Mesenchymal stem cell (in vitro differentiated cells and primary cell): ENCODE data around the gene MTCH2.

Experiments used
- DNase-seq: peaks from one replicate; pipeline ENCODE4 v3.0.0-alpha.2; 2013
- H2AFZ ChIP-seq: one replicate; pipeline ENCODE4 v1.6.1; 2013; ENCODE audit warnings: low read depth, mild to moderate bottlenecking, control low read depth, inconsistent platforms, low read length, moderate library complexity
- H2AK5ac ChIP-seq: 2 replicates; pipeline ENCODE4 v1.6.1; 2013; ENCODE audit warnings: low read length, moderate library complexity, mild to moderate bottlenecking, inconsistent platforms; ENCODE audit not compliant: severe bottlenecking
- H2BK120ac ChIP-seq: one replicate; pipeline ENCODE4 v1.6.1; 2013; ENCODE audit warnings: low read depth, mild to moderate bottlenecking, inconsistent platforms, low read length, moderate library complexity
- H2BK12ac ChIP-seq, 2 experiments: one replicate each; pipeline ENCODE4 v1.6.1; 2013; ENCODE audit warnings: inconsistent platforms in 2 of 2, low read length in 2 of 2, mild to moderate bottlenecking in 2 of 2, moderate library complexity in 2 of 2, control low read depth in 1 of 2
- H2BK15ac ChIP-seq: one replicate; pipeline ENCODE4 v1.6.1; 2013; ENCODE audit warnings: mild to moderate bottlenecking, low read depth, inconsistent platforms; ENCODE audit not compliant: poor library complexity, severe bottlenecking
- H2BK5ac ChIP-seq: 2 replicates; pipeline ENCODE4 v1.6.1; 2013; ENCODE audit warnings: low read depth, mild to moderate bottlenecking, low read length, control low read depth, inconsistent platforms; ENCODE audit not compliant: poor library complexity, severe bottlenecking
- H3K14ac ChIP-seq, 2 experiments: one replicate each; pipeline ENCODE4 v1.6.1; 2013; ENCODE audit warnings: inconsistent platforms in 2 of 2, low read length in 2 of 2, control low read depth in 1 of 2, mild to moderate bottlenecking in 1 of 2, moderate library complexity in 1 of 2
- H3K18ac ChIP-seq, 2 experiments: one replicate each; pipeline ENCODE4 v1.6.1; 2013; ENCODE audit warnings: inconsistent platforms in 2 of 2, low read length in 2 of 2, control low read depth in 1 of 2, low read depth in 1 of 2, mild to moderate bottlenecking in 1 of 2
- H3K23ac ChIP-seq, 2 experiments: one replicate each; pipeline ENCODE4 v1.6.1; 2013; ENCODE audit warnings: inconsistent platforms in 2 of 2, low read length in 2 of 2, mild to moderate bottlenecking in 2 of 2, moderate library complexity in 2 of 2, control low read depth in 1 of 2
- H3K27ac ChIP-seq: 2 replicates; pipeline ENCODE4 v1.5.1; 2013; ENCODE audit warnings: mild to moderate bottlenecking, moderate library complexity, low read length, control low read depth, inconsistent platforms; ENCODE audit not compliant: poor library complexity, severe bottlenecking
- H3K27me3 ChIP-seq, 2 experiments: 2 replicates each; pipeline versions ENCODE4 v1.6.1 to v1.7.0; 2013; ENCODE audit warnings: low read length in 2 of 2, mild to moderate bottlenecking in 2 of 2, moderate library complexity in 2 of 2, control low read depth in 1 of 2, inconsistent platforms in 1 of 2; ENCODE audit not compliant: control insufficient read depth in 1 of 2, insufficient read depth in 1 of 2
- H3K36me3 ChIP-seq, 2 experiments: 2 replicates each; pipeline versions ENCODE4 v1.6.1 to v1.7.0; 2013; ENCODE audit warnings: low read length in 2 of 2, control low read depth in 1 of 2, inconsistent platforms in 1 of 2, low read depth in 1 of 2, mild to moderate bottlenecking in 1 of 2; ENCODE audit not compliant: insufficient read depth in 2 of 2, control insufficient read depth in 1 of 2
- H3K4ac ChIP-seq, 2 experiments: one replicate each; pipeline ENCODE4 v1.6.1; 2013; ENCODE audit warnings: inconsistent platforms in 2 of 2, low read length in 2 of 2, mild to moderate bottlenecking in 2 of 2, moderate library complexity in 2 of 2, control low read depth in 1 of 2, low read depth in 1 of 2
- H3K4me1 ChIP-seq: 2 replicates; pipeline ENCODE4 v1.6.1; 2013; ENCODE audit warnings: low read depth, low read length, control low read depth; ENCODE audit not compliant: control insufficient read depth, insufficient read depth
- H3K4me2 ChIP-seq: 2 replicates; pipeline ENCODE4 v1.6.1; 2013; ENCODE audit warnings: low read length, mild to moderate bottlenecking, inconsistent platforms; ENCODE audit not compliant: poor library complexity, severe bottlenecking
- H3K4me3 ChIP-seq, 2 experiments: 2 replicates each; pipeline versions ENCODE4 v1.5.1 to v1.7.0; 2013; ENCODE audit warnings: low read length in 2 of 2, mild to moderate bottlenecking in 2 of 2, control low read depth in 1 of 2, low read depth in 1 of 2; ENCODE audit not compliant: insufficient read depth in 1 of 2
- H3K79me1 ChIP-seq: replicated peaks from 2 replicates; pipeline ENCODE4 v1.6.1; 2013; ENCODE audit warnings: mild to moderate bottlenecking, control low read depth, low read length, inconsistent platforms; ENCODE audit not compliant: poor library complexity, severe bottlenecking
- H3K9ac ChIP-seq: 2 replicates; pipeline ENCODE4 v1.7.0; 2013; ENCODE audit warnings: mild to moderate bottlenecking, low read length, moderate library complexity
- H3K9me3 ChIP-seq: 2 replicates; pipeline ENCODE4 v1.7.0; 2013; ENCODE audit warnings: mild to moderate bottlenecking, low read length; ENCODE audit not compliant: control insufficient read depth
- H4K8ac ChIP-seq: one replicate; pipeline ENCODE4 v1.6.1; 2013; ENCODE audit warnings: inconsistent platforms, mild to moderate bottlenecking, low read length, moderate library complexity
- H4K91ac ChIP-seq: one replicate; pipeline ENCODE4 v1.6.1; 2013; ENCODE audit warnings: mild to moderate bottlenecking, low read length, inconsistent platforms
- WGBS: methylation state at CpG from one replicate; pipeline ENCODE4 v1.1.7; 2013; ENCODE audit warnings: mixed read lengths; 5-methylcytosine and 5-hydroxymethylcytosine counted together

Gene MTCH2

GRCh38 chr11:47593934-47594855, 48.2 kb downstream of the MTCH2 start, which contains the start of gene C1QTNF4:
Gene C1QTNF4 (minus strand): TSS chr11:47594411. CDS start chr11:47590810, 3,601 bp downstream.
- H3K9me3 ChIP-seq, result no peaks in the 10 kb centered on the region
- no peak within 1 kb of the TSS for H4K8ac ChIP-seq
- H2BK120ac ChIP-seq, result no peak within 1 kb of the TSS
- no peak for DNase-seq
- no peak within 1 kb of the TSS for H3K4ac ChIP-seq
- H3K79me1 ChIP-seq, result no peaks in the 10 kb centered on the region
- H3K14ac ChIP-seq, result no peak within 1 kb of the TSS
- no peak within 1 kb of the TSS for H2BK15ac ChIP-seq
- H2AFZ ChIP-seq, result no peak within 1 kb of the TSS
- peak within 1 kb of the TSS; percentile 46 to 60 for H3K4me3 ChIP-seq
- no peak within 1 kb of the TSS for H2AK5ac ChIP-seq
- H3K36me3 ChIP-seq, result peaks cover 0 to 10% of the 10 kb centered on the region in 2 experiments
- H2BK5ac ChIP-seq, result no peak within 1 kb of the TSS
- H3K4me2 ChIP-seq, result peak within 1 kb of the TSS; percentile 86
- H3K4me1 ChIP-seq, result peaks cover 20% of the 10 kb centered on the region
- 3% methylated on average over 47 of the region's 48 CpGs for WGBS
- H2BK12ac ChIP-seq, result no peak within 1 kb of the TSS
- peaks cover 42% of the 10 kb centered on the region in 2 experiments for H3K27me3 ChIP-seq
- peak within 1 kb of the TSS; percentile 4 for H3K9ac ChIP-seq
- no peak within 1 kb of the TSS for H3K27ac ChIP-seq
- H3K23ac ChIP-seq, result peak within 1 kb of the TSS in 1 of 2 experiments; percentile 93
- peak within 1 kb of the TSS in 1 of 2 experiments; percentile 24 for H3K18ac ChIP-seq
- no peak within 1 kb of the TSS for H4K91ac ChIP-seq

- Histone ChIP-seq H3K36me3 (peaks cover 0 to 10% of the 10 kb centered on the region in 2 experiments), H2BK120ac (no peak overlapping the region), H3K18ac (no peak overlapping the region), H3K4ac (no peak overlapping the region), H3K27ac (no peak overlapping the region), H2AFZ (no peak overlapping the region), H3K4me1 (peaks cover 20% of the 10 kb centered on the region), H3K79me1 (no peaks in the 10 kb centered on the region), H2BK15ac (no peak overlapping the region), H3K4me2 (peak overlapping the region; percentile 86), H2BK12ac (no peak overlapping the region), H2AK5ac (no peak overlapping the region), H4K8ac (no peak overlapping the region), H3K9ac (peak overlapping the region; percentile 4), H3K27me3 (peaks cover 42% of the 10 kb centered on the region in 2 experiments), H4K91ac (no peak overlapping the region), H3K14ac (no peak overlapping the region), H3K4me3 (peak overlapping the region in 1 of 2 experiments; percentile 60), H2BK5ac (no peak overlapping the region), H3K9me3 (no peaks in the 10 kb centered on the region), H3K23ac (no peak overlapping the region)
- DNase-seq, result no peak
- WGBS, result 4% methylated on average over 4 of the region's 6 CpGs
Observed at GRCh38 chr11:47593492-47593933, 48.8 kb downstream of the MTCH2 start.

- Histone ChIP-seq H3K4me2 (no peak overlapping the region), H2BK120ac (no peak overlapping the region), H3K79me1 (no peaks in the 10 kb centered on the region), H3K4me3 (no peak overlapping the region), H2BK12ac (no peak overlapping the region), H3K9me3 (no peaks in the 10 kb centered on the region), H3K23ac (no peak overlapping the region), H2AFZ (no peak overlapping the region), H2AK5ac (no peak overlapping the region), H3K9ac (no peak overlapping the region), H3K4me1 (peaks cover 20% of the 10 kb centered on the region), H3K18ac (no peak overlapping the region), H3K4ac (no peak overlapping the region), H2BK5ac (no peak overlapping the region), H2BK15ac (no peak overlapping the region), H3K27me3 (peaks cover 42% of the 10 kb centered on the region in 2 experiments), H3K36me3 (peaks cover 0 to 10% of the 10 kb centered on the region in 2 experiments), H4K8ac (no peak overlapping the region), H4K91ac (no peak overlapping the region), H3K27ac (no peak overlapping the region), H3K14ac (no peak overlapping the region)
- WGBS, result 87% methylated on average over 2 of the region's 2 CpGs
- DNase-seq, result no peak
Observed at GRCh38 chr11:47592970-47593369, 49.4 kb downstream of the MTCH2 start.

- Histone ChIP-seq H3K4me3 (no peak overlapping the region), H2BK120ac (no peak overlapping the region), H3K4ac (no peak overlapping the region), H2AFZ (no peak overlapping the region), H3K27ac (no peak overlapping the region), H2BK5ac (no peak overlapping the region), H3K9ac (no peak overlapping the region), H2BK15ac (no peak overlapping the region), H3K18ac (no peak overlapping the region), H3K4me2 (no peak overlapping the region), H3K9me3 (no peaks in the 10 kb centered on the region), H3K4me1 (peaks cover 20% of the 10 kb centered on the region), H4K8ac (no peak overlapping the region), H4K91ac (no peak overlapping the region), H2BK12ac (no peak overlapping the region), H3K79me1 (no peaks in the 10 kb centered on the region), H3K23ac (no peak overlapping the region), H3K36me3 (peaks cover 0 to 10% of the 10 kb centered on the region in 2 experiments), H3K27me3 (peaks cover 42% of the 10 kb centered on the region in 2 experiments), H2AK5ac (no peak overlapping the region), H3K14ac (no peak overlapping the region)
- DNase-seq, result no peak
- WGBS, result 87% methylated on average over 4 of the region's 4 CpGs
Observed at GRCh38 chr11:47592251-47592650, 50.1 kb downstream of the MTCH2 start.
